Left colon (tissue), 2 donors: ENCODE results near the gene RASAL1. TPM values are rescaled to one million over a fixed set of nuclear protein-coding genes. Genes with fewer than 3 reads are reported as not detected.

Source experiments
- ATAC-seq: fragments of 200-7000 bp; cut with Tn5 transposase; one replicate; pipeline ENCODE4 v1.9.1; 2020; ENCODE audit warnings: mild to moderate bottlenecking, moderate library complexity
- DNase-seq, 2 donors: peaks; one replicate each; pipeline ENCODE4 v3.0.0-alpha.2; 2020
- intact Hi-C, 2 donors: fragments of 100-400 bp; cut with DNase I in 1 of 2; cut with micrococcal nuclease in 1 of 2; formaldehyde crosslinking; loops; one replicate each; pipeline versions ENCODE4 v1.11.2 to v1.14.0; 2022; cut with DNase I, micrococcal nuclease
- long read RNA-seq: library from polyadenylated mRNA; unstranded; transcript quantifications from one replicate; pipeline ENCODE4 v2.0.0, GENCODE V29; 2021
- total RNA-seq, 2 donors: library from RNA; stranded (reverse); fragmentation: NEBNext Ultra II Directional; extraction: Animal tissue kit (Norgen Biotek cat#: 25700); gene quantifications; one replicate each; pipeline ENCODE4 v1.2.1, GENCODE V29; 2021
- donor health status: DM: no; HTN: no; CAD: no.
- donor health status: DM: yes; HTN: yes; CAD: no.

RASAL1 gene
- 10 to 100 TPM in 1 of 2 donors, 1 to 10 TPM in 1; 9.0 to 14.1 TPM for total RNA-seq
- long read RNA-seq, partial matches to known transcripts = 3 of 5 reads
- long read RNA-seq, other reads (novel, unspliced or antisense) = 1 of 5 reads

- peak; percentile 81 for ATAC-seq
- intact Hi-C loops = no loop called here
- peak; percentile 84 to 89 for DNase-seq
These were observed at the start of gene RASAL1 for GRCh38 chr12:113135178-113136127. RASAL1 (minus strand) TSS chr12:113135761; CDS start chr12:113135462, 299 bp downstream.

GRCh38 chr12:113184900-113185179 is 49.3 kb upstream of the RASAL1 start:
- intact Hi-C loops = no loop called here
- ATAC-seq = peak; percentile 84
- DNase-seq = peak; percentile 90 to 92

GRCh38 chr12:113184098-113184899 is 48.7 kb upstream of the RASAL1 start:
- ATAC-seq (peak; percentile 58), DNase-seq (no peak)
- intact Hi-C loops = no loop called here

GRCh38 chr12:113183030-113183589 is 47.5 kb upstream of the RASAL1 start:
- DNase-seq (no peak), ATAC-seq (no peak)
- intact Hi-C loops = no loop called here

GRCh38 chr12:113181975-113182374 is 46.4 kb upstream of the RASAL1 start:
- intact Hi-C loops = no loop called here
- ATAC-seq = no peak
- no peak for DNase-seq

- intact Hi-C loops = no loop called here
- DNase-seq = no peak
- ATAC-seq = no peak
These were observed 44.8 kb upstream of the RASAL1 start for GRCh38 chr12:113180333-113180732.

GRCh38 chr12:113179023-113179422 is 43.5 kb upstream of the RASAL1 start:
- no peak for DNase-seq
- no peak for ATAC-seq
- intact Hi-C loops = no loop called here

GRCh38 chr12:113174461-113175384 is 39.2 kb upstream of the RASAL1 start:
- intact Hi-C loops = loop anchor here in 1 of 2 donors (5.0 kb wide), 1 partner anchor 127 kb away; no protein-coding TSS in a partner anchor
- peak; percentile 44 to 81 for DNase-seq
- peak; percentile 80 for ATAC-seq

- ATAC-seq (no peak), DNase-seq (no peak)
- intact Hi-C loops = loop anchor here in 1 of 2 donors (5.0 kb wide), 1 partner anchor 126 kb away; no protein-coding TSS in a partner anchor
These were observed 37.6 kb upstream of the RASAL1 start for GRCh38 chr12:113173081-113173698.

- intact Hi-C loops = loop anchor here in 1 of 2 donors (5.0 kb wide), 1 partner anchor 125 kb away; no protein-coding TSS in a partner anchor
- ATAC-seq = no peak
- no peak for DNase-seq
These were observed 36.6 kb upstream of the RASAL1 start for GRCh38 chr12:113172185-113172584.

- intact Hi-C loops = loop anchor here in 1 of 2 donors (5.0 kb wide), 1 partner anchor 124 kb away; no protein-coding TSS in a partner anchor
- no peak for DNase-seq
These were observed 36.0 kb upstream of the RASAL1 start for GRCh38 chr12:113171543-113171942.

GRCh38 chr12:113170926-113171325 is 35.4 kb upstream of the RASAL1 start:
- intact Hi-C loops = loop anchor here in 1 of 2 donors (5.0 kb wide), 1 partner anchor 124 kb away; no protein-coding TSS in a partner anchor
- DNase-seq (no peak), ATAC-seq (no peak)

More at GRCh38 chr12:113171543-113171942, 36.0 kb upstream of the RASAL1 start:
- no peak for ATAC-seq

GRCh38 chr12:113170457-113170856 is 34.9 kb upstream of the RASAL1 start:
- intact Hi-C loops = loop anchor here in 1 of 2 donors (5.0 kb wide), 1 partner anchor 123 kb away; no protein-coding TSS in a partner anchor
- ATAC-seq (no peak), DNase-seq (no peak)

- no peak for ATAC-seq
- DNase-seq = no peak
- intact Hi-C loops = loop anchor here in 1 of 2 donors (5.0 kb wide), 1 partner anchor 122 kb away; no protein-coding TSS in a partner anchor
These were observed 34.1 kb upstream of the RASAL1 start for GRCh38 chr12:113169697-113170096.

GRCh38 chr12:113167868-113168267 is 32.3 kb upstream of the RASAL1 start:
- no peak for DNase-seq
- intact Hi-C loops = no loop called here
- ATAC-seq = no peak

- ATAC-seq = no peak
- DNase-seq = no peak
- intact Hi-C loops = no loop called here
These were observed 30.2 kb upstream of the RASAL1 start for GRCh38 chr12:113165521-113166450.
